Activated naive CD8-positive, alpha-beta T cell treated with anti-CD3 and anti-CD28 coated beads, Interleukin-2, amount 50 U/mL, for 24 hours (primary cell): Measurements from ENCODE around the gene MTA1.

ENCODE experiments used
- ATAC-seq: fragments of 150-1000 bp; cut with Tn5 transposase; one replicate; pipeline ENCODE4 v1.10.0; 2021
- DNase-seq: peaks from one replicate; pipeline ENCODE4 v3.0.0; 2021
- H3K27ac Mint-ChIP-seq: one replicate; pipeline ENCODE4 v1.8.0; 2021; ENCODE audit warnings: mild to moderate bottlenecking, mixed read lengths
- H3K27me3 Mint-ChIP-seq: one replicate; pipeline ENCODE4 v1.8.0; 2021; ENCODE audit warnings: mixed read lengths
- H3K36me3 Mint-ChIP-seq: one replicate; pipeline ENCODE4 v1.8.0; 2021; ENCODE audit warnings: low read depth, mixed read lengths
- H3K4me1 Mint-ChIP-seq: one replicate; pipeline ENCODE4 v1.8.0; 2021; ENCODE audit warnings: mixed read lengths
- H3K4me3 Mint-ChIP-seq: one replicate; pipeline ENCODE4 v1.8.0; 2021; ENCODE audit warnings: mild to moderate bottlenecking, moderate library complexity, mixed read lengths
- H3K9me3 Mint-ChIP-seq: one replicate; pipeline ENCODE4 v1.8.0; 2021; ENCODE audit warnings: mixed read lengths

Gene MTA1

DNA sequence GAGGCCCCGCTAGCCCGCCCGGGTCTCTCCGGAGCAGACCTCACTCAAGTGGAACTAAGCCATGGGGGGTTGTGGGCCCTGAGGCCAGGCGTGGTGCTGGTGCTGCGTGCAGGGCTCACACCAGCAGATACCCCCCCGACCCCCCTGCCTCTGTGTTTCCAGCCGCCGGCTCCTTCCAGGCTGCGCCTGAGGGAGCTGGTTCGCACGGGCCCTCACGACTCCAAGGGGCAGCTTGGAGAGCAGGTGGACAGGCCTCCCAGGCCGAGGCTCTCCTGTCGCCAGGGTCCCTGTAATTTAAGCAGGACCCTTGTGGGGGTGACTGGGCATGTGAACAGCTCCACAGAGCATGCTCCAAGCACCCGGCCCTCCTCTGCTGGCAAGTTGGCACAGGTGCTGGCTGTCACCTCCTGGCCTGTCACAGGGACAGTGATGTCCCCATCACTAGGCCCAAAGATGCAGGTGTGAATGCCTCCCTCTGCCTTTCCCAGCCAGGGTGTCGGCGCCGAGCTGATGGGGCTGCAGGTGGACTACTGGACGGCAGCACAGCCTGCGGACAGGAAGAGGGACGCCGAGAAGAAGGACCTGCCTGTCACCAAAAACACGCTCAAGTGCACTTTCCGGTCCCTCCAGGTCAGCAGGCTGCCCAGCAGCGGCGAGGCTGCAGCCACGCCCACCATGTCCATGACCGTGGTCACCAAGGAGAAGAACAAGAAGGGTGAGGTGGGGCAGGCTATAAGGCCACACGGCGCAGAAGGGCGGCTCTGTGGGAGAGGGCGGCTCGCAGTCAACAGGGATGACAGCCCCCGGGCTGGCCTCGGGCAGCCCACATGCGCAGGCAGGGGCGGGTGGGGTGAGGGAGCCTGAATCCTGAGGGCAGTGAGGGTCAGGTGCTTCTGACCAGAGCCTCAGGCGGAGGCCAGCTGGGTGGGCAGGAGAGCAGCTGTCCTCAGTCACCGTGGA lies 27.2 kb upstream of the MTA1 start:
- no peaks in the 10 kb centered on the region for H3K36me3 Mint-ChIP-seq
- no peaks in the 10 kb centered on the region for H3K9me3 Mint-ChIP-seq
- no peak for DNase-seq
- H3K27ac Mint-ChIP-seq, result no peak overlapping the region
- peaks cover 3% of the 10 kb centered on the region for H3K4me1 Mint-ChIP-seq
- ATAC-seq, result no peak
- H3K4me3 Mint-ChIP-seq, result no peak overlapping the region
- no peaks in the 10 kb centered on the region for H3K27me3 Mint-ChIP-seq

DNA sequence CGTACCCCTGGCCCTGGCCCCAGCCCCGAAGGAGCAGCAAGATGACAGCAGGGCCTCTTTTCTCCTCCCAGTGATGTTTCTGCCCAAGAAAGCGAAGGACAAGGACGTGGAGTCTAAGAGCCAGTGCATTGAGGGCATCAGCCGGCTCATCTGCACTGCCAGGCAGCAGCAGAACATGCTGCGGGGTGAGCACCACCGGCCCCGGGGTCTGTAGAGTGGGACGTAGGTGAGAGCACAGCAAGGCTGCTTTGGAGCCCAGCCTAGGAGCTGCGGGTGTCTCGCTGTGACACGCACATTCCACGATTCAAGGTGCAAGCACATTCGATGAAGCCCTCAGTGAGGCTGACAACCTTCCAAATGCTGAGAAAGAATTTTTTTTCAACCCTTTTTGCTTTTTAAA lies 26.5 kb upstream of the MTA1 start:
- no peak overlapping the region for H3K4me3 Mint-ChIP-seq
- H3K27me3 Mint-ChIP-seq, result no peaks in the 10 kb centered on the region
- DNase-seq (no peak), ATAC-seq (no peak)
- H3K4me1 Mint-ChIP-seq, result peaks cover 8% of the 10 kb centered on the region
- H3K36me3 Mint-ChIP-seq, result no peaks in the 10 kb centered on the region
- no peak overlapping the region for H3K27ac Mint-ChIP-seq
- H3K9me3 Mint-ChIP-seq, result no peaks in the 10 kb centered on the region

DNA sequence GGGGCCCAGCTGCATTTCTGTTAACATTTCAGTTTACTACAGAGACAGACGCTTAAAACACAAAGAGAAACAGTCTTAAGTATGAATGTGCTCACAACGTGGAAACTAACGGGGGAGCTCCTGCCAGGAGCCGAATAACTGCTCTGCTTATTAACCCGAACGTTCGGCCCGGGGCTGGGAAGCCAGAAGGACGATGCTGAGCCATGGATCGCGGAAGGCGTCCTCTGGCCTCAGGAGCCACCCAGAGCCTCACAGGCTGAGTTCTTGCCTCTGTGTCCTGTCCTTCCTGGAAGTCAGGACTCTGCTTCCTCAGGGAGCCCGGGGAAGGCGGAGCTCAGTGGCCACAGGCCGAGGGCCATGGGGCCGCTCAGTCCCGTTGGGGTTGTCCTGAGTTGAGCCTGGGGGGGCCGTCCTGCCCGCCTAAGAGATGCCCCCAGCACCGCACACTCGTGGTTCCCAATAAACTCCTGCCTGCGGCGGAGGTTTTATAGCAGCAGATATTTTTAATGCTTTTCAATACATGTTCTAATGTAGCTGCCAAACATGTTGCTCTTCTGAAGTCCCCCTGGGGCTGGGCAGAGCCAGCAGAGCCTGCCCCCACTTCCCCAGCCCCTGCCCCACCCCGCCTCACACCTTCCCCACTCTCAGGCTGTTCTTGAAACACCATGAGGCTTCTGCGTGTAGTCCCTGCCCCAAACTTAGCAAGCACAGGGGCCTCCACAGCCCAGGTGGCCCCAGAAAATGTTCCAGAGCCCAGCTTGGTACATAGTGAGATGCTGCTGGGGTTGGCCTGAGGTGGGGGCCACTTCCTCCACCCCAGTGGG lies 24.7 kb upstream of the MTA1 start:
- no peak for ATAC-seq
- no peaks in the 10 kb centered on the region for H3K9me3 Mint-ChIP-seq
- DNase-seq, result no peak
- no peak overlapping the region for H3K4me3 Mint-ChIP-seq
- H3K27ac Mint-ChIP-seq, result no peak overlapping the region
- no peaks in the 10 kb centered on the region for H3K27me3 Mint-ChIP-seq
- H3K36me3 Mint-ChIP-seq, result peaks cover 7% of the 10 kb centered on the region
- H3K4me1 Mint-ChIP-seq, result peaks cover 17% of the 10 kb centered on the region

DNA sequence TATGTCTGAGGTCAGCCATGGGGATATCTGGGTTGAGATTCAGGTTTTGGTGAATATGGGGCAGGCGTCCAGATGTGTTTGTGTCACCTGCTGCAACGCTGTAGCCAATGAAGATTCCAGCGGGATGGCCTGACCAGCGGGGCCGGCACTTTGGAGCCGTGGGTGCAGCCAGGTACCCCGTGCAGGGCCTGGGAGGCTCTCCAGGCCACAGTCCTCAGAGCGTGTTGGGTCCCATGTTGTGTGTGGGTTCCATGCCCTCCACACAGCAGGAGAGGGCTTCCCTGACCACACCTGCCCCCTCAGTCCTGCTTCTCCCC lies 24.1 kb upstream of the MTA1 start:
- H3K4me1 Mint-ChIP-seq, result peaks cover 18% of the 10 kb centered on the region
- DNase-seq, result no peak
- H3K27ac Mint-ChIP-seq, result no peak overlapping the region
- H3K9me3 Mint-ChIP-seq, result peaks cover 4% of the 10 kb centered on the region
- H3K4me3 Mint-ChIP-seq, result no peak overlapping the region
- H3K36me3 Mint-ChIP-seq, result peaks cover 11% of the 10 kb centered on the region
- no peak for ATAC-seq
- H3K27me3 Mint-ChIP-seq, result no peaks in the 10 kb centered on the region

DNA sequence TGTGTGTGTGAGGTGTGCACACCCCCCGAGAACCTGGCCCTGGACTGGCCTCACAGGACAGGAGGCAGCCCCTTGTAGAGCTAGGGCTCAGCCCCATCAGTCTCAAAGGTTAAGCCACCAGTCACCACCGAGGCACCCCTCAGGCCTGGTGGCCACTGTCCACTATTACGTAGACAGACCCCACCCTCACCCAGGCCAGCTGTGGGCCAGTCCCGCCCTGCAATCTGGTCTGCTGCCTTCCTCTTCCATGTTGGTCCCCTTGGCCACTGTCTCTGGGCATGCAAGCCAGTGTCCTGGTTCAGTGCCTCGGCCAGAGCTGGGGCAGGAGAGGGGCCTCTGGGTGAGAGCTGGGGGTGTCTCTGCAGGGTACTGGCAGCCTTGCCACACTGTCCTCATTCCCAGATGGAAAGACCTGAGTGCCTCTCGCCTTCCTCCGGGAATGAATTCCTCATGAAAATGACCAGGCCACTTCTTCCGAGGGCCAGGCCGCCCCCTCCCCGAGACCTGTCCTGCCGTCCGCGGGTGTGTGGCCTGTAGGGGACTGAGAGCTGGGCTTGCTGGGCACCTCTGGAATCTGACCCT lies 22.2 kb upstream of the MTA1 start:
- Mint-ChIP-seq H3K9me3 (peaks cover 11% of the 10 kb centered on the region), H3K27me3 (no peaks in the 10 kb centered on the region), H3K36me3 (peaks cover 26% of the 10 kb centered on the region), H3K4me3 (peak overlapping the region; percentile 72), H3K4me1 (peaks cover 19% of the 10 kb centered on the region), H3K27ac (peak overlapping the region; percentile 90)
- DNase-seq, result no peak
- ATAC-seq, result no peak

DNA sequence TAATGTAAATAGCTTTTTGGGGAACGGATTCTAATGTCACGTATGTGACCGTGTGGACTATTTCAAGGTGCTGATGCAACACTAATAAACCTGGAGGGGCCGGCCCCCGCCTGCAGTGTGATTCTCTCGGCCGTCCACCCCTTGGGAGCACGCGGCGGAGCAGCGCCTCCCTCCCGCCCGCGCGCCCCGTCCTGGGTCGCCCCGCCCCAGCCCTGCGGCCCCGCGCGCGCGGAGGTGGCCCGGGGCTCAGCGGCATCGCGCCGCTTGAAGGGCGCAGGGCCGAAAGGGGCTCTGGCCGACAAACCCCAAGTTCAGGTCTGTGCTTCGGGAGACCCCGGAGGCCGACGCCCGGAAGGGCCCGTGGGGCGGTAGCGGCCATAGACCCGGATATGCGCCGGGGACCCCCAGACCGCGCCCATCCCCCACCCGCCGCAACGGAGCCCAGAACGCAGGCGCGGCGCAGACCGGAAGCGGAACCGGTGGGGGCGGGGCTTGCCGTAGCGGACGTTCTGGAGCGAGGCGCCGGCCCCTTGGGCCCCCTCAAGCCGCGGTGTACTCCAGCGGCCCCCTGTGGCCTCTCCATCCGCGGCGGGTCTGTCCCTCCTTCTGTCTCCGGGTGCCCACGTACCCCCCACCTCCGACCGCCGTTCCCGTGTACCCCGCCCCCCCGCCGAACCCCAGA lies 21.4 kb upstream of the MTA1 start, which contains the start of gene TEX22:
TSS of gene TEX22 (plus strand) at position 495 of the 682 bp plus-strand sequence. CDS start 803 bp downstream, outside the sequence.
- Mint-ChIP-seq H3K36me3 (peaks cover 26% of the 10 kb centered on the region), H3K4me3 (peak within 1 kb of the TSS; percentile 86), H3K4me1 (peaks cover 22% of the 10 kb centered on the region), H3K9me3 (peaks cover 11% of the 10 kb centered on the region), H3K27me3 (no peaks in the 10 kb centered on the region), H3K27ac (peak within 1 kb of the TSS; percentile 90)
- ATAC-seq (peak; percentile 82), DNase-seq (peak; percentile 98)

DNA sequence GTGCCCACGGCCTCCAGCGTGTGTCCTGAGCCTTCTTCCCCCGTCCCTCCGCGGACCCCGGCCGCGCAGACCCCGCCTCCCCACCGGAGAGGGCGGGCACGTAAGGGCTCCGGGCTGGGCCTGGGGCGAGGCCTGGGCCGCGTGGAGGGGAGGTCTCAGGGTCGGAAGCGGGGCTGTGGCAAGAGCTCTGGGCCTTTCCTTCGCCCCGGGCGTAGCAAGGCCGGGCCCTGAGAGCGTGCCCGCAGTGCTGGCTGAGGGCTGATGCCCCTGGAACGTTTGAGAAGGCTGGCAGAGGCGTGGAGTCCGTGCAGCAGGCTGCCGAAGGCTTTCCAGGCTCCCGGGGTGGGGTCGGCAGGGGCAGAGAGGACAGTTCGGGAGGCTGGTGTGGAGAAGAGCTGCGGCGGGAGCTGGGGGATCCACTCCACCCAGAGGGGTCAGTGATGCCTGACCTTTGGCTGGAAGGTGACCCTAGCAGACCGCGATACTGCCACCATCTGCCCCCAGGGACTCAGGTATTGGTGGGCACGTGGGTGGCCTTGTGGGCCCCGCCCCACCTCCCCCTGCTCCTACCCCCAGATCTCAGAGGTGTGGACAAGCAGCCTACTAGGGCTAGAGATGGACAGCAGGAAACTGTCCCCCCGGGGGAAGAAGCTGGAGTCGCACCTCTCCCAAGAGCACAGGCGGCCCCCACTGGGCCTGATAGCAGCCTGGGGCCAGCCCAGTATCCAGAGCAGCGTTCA lies 20.7 kb upstream of the MTA1 start:
- DNase-seq, result no peak

DNA sequence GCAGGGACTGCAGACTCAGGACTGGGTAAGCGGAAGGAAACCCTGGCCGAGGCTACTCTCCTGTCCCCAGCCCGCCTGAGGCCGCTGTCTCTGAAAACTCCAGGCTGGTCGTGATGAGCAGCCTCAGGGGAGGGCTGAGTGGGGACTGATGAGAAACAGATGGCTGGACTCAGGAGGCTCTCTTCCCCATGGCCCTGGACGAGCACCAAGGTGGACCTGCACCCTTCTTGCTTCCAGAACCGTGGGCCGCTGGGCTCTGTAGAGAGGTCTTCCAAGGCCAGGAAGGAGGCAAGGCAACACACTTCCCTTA lies 20.2 kb upstream of the MTA1 start:
- H3K27me3 Mint-ChIP-seq, result no peaks in the 10 kb centered on the region
- H3K36me3 Mint-ChIP-seq, result peaks cover 26% of the 10 kb centered on the region
- H3K27ac Mint-ChIP-seq, result peak overlapping the region; percentile 90
- ATAC-seq (no peak), DNase-seq (no peak)
- H3K9me3 Mint-ChIP-seq, result peaks cover 11% of the 10 kb centered on the region
- H3K4me1 Mint-ChIP-seq, result peaks cover 29% of the 10 kb centered on the region
- H3K4me3 Mint-ChIP-seq, result peak overlapping the region; percentile 86

More for the DNA sequence above, 20.7 kb upstream of the MTA1 start:
- Mint-ChIP-seq H3K27ac (peak overlapping the region; percentile 90), H3K9me3 (peaks cover 11% of the 10 kb centered on the region), H3K4me1 (peaks cover 24% of the 10 kb centered on the region), H3K27me3 (no peaks in the 10 kb centered on the region), H3K4me3 (peak overlapping the region; percentile 86), H3K36me3 (peaks cover 26% of the 10 kb centered on the region)
- peak; percentile 55 for ATAC-seq

DNA sequence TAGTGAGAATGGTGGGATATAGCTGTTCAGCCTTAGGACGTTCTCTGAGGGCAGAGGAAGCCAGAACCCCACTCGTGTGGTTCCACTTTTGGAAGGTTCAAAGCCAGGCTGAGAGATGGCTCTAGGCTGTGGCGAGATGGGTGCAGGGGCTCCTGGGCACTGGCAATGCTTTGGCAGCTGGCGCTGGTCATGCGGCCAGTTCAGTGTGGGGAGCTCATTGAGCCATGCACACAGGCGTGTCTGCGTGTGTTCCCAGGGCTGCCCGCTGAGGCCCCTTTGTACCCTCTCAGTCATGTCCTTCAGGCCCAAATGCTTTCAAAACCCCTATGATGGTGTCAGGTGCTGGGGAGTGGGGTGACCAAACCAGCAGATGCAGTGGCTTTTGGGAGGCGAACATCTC lies 19.6 kb upstream of the MTA1 start:
- Mint-ChIP-seq H3K36me3 (peaks cover 26% of the 10 kb centered on the region), H3K27ac (no peak overlapping the region), H3K4me3 (peak overlapping the region; percentile 86), H3K4me1 (peaks cover 35% of the 10 kb centered on the region), H3K9me3 (peaks cover 11% of the 10 kb centered on the region), H3K27me3 (no peaks in the 10 kb centered on the region)
- no peak for ATAC-seq
- DNase-seq, result no peak

DNA sequence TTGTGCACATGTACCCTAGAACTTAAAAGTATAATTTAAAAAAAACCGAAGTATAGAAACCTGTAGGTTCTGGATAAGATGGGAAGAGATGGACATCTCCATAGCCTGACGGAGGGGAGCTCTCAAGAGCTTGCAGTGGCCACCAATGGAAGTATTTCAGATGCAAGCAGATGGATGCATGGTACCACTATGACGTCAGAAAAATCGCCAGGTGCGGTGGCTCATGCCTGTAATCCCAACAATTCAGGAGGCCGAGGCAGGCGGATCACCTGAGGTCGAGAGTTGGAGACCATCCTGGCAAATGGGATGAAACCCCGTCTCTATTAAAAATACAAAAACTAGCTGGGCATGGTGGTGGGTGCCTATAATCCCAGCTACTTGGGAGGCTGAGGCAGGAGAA lies 17.9 kb upstream of the MTA1 start:
- Mint-ChIP-seq H3K4me1 (peaks cover 38% of the 10 kb centered on the region), H3K36me3 (peaks cover 26% of the 10 kb centered on the region), H3K27me3 (no peaks in the 10 kb centered on the region), H3K4me3 (no peak overlapping the region), H3K9me3 (peaks cover 19% of the 10 kb centered on the region), H3K27ac (no peak overlapping the region)
- DNase-seq, result no peak
- ATAC-seq, result no peak

DNA sequence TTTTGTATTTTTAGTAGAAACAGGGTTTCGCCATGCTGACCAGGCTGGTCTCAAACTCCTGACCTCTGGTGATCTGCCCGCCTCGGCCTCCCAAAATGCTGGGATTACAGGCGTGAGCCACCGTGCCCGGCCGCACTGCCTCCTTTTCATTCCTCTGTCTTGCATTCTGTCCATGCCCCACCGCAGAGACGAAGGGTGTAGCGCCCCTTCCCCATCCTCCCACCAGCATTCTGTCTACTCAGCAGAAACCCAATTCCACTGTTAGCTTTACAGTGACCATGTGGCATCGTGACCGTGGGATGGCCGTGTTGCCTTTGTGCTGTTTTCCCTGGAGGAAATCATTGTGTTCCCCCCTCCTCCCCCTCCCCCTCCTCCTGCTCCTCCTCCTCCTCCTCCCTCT lies 11.0 kb upstream of the MTA1 start:
- no peaks in the 10 kb centered on the region for H3K36me3 Mint-ChIP-seq
- H3K9me3 Mint-ChIP-seq, result peaks cover 8% of the 10 kb centered on the region
- H3K4me3 Mint-ChIP-seq, result no peak overlapping the region
- no peak overlapping the region for H3K27ac Mint-ChIP-seq
- peaks cover 18% of the 10 kb centered on the region for H3K27me3 Mint-ChIP-seq
- no peak for ATAC-seq
- DNase-seq, result no peak
- peaks cover 19% of the 10 kb centered on the region for H3K4me1 Mint-ChIP-seq

DNA sequence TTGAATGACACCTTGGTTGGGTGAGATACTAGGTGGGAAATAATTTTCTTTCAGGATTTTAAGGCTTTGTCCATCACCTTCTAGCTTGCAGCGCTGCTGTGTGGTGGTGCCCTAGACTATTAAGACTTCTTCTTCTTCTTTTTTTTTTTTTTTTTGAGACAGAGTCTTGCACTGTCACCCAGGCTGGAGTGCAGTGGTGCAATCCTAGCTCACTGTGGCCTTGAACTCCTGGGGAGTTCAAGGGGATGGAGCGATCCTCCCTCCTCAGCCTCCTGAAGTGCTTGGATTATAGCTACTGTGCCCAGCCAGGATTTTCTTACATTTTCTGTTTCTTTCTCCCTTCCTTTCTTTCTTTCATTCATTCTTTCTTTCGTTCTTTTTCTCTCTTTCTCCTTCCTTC lies 10.3 kb upstream of the MTA1 start:
- Mint-ChIP-seq H3K9me3 (peaks cover 8% of the 10 kb centered on the region), H3K36me3 (no peaks in the 10 kb centered on the region), H3K4me1 (peaks cover 12% of the 10 kb centered on the region), H3K4me3 (no peak overlapping the region), H3K27me3 (peaks cover 18% of the 10 kb centered on the region), H3K27ac (no peak overlapping the region)
- DNase-seq (no peak), ATAC-seq (no peak)

DNA sequence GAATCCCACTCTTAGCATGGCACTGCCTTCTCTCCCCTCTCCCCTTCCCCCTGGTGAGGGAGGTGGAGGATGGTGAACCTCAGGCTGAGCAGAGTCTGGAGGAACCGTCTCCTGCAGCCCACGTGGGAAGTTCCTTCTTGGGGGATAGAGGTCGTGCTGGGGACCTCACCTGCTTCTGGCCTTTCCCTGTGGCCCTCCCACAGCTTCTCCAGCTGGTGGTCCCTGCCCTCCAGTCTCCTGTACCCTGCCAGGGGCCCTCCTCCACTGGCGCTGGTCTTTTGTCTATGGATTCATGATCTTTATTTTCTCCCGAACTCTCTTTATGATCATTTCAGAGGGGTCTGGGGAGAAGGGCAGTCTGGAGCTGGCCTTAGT lies 9.0 kb upstream of the MTA1 start:
- Mint-ChIP-seq H3K9me3 (peaks cover 8% of the 10 kb centered on the region), H3K27me3 (peaks cover 18% of the 10 kb centered on the region), H3K27ac (no peak overlapping the region), H3K36me3 (no peaks in the 10 kb centered on the region), H3K4me1 (peaks cover 9% of the 10 kb centered on the region), H3K4me3 (no peak overlapping the region)
- DNase-seq, result no peak
- no peak for ATAC-seq
